GM21367 (cell line): Measurements from ENCODE around the gene UBE2L5.

ENCODE experiments used
- ATAC-seq: cut with Tn5 transposase; IDR thresholded peaks from one replicate; pipeline ENCODE4 v1.9.1; 2021; ENCODE audit not compliant: unreplicated experiment

UBE2L5 gene

GRCh38 chr13:30404207-30404606 is 18.1 kb upstream of the UBE2L5 start:
- ATAC-seq = no peak

GRCh38 chr13:30406779-30407416 is 15.4 kb upstream of the UBE2L5 start:
- ATAC-seq = no peak

- ATAC-seq = peak; percentile 87
Observed at GRCh38 chr13:30408319-30409101, 13.8 kb upstream of the UBE2L5 start.

GRCh38 chr13:30409886-30410704 is 12.2 kb upstream of the UBE2L5 start:
- no peak for ATAC-seq

- no peak for ATAC-seq
Observed at GRCh38 chr13:30410705-30411125, 11.6 kb upstream of the UBE2L5 start.

GRCh38 chr13:30412346-30412745 is 9.9 kb upstream of the UBE2L5 start:
- no peak for ATAC-seq

- ATAC-seq = no peak
Observed at GRCh38 chr13:30413842-30414241, 8.5 kb upstream of the UBE2L5 start.

GRCh38 chr13:30415430-30416030 is 6.8 kb upstream of the UBE2L5 start:
- ATAC-seq = peak; percentile 55

GRCh38 chr13:30416471-30416870 is 5.8 kb upstream of the UBE2L5 start:
- no peak for ATAC-seq

- ATAC-seq = no peak
Observed at GRCh38 chr13:30418075-30418716, 4.1 kb upstream of the UBE2L5 start.

GRCh38 chr13:30418717-30419459 is 3.4 kb upstream of the UBE2L5 start:
- no peak for ATAC-seq

- ATAC-seq = no peak
Observed at GRCh38 chr13:30421093-30422053, 920 bp upstream of the UBE2L5 start.

GRCh38 chr13:30423891-30424290 is 1.6 kb downstream of the UBE2L5 start:
- ATAC-seq = no peak

- ATAC-seq = no peak
Observed at GRCh38 chr13:30429235-30429634, 6.9 kb downstream of the UBE2L5 start.

GRCh38 chr13:30429721-30430694 is 7.7 kb downstream of the UBE2L5 start:
- peak; percentile 66 for ATAC-seq

GRCh38 chr13:30431269-30431940 is 9.1 kb downstream of the UBE2L5 start:
- no peak for ATAC-seq

GRCh38 chr13:30435911-30436451 is 13.7 kb downstream of the UBE2L5 start:
- no peak for ATAC-seq
